ENCODE measurements around the gene COL20A1.

GRCh38 chr20:63356931-63357879 is 64.2 kb downstream of the COL20A1 start:
- TF ChIP-seq, protein P1, sequence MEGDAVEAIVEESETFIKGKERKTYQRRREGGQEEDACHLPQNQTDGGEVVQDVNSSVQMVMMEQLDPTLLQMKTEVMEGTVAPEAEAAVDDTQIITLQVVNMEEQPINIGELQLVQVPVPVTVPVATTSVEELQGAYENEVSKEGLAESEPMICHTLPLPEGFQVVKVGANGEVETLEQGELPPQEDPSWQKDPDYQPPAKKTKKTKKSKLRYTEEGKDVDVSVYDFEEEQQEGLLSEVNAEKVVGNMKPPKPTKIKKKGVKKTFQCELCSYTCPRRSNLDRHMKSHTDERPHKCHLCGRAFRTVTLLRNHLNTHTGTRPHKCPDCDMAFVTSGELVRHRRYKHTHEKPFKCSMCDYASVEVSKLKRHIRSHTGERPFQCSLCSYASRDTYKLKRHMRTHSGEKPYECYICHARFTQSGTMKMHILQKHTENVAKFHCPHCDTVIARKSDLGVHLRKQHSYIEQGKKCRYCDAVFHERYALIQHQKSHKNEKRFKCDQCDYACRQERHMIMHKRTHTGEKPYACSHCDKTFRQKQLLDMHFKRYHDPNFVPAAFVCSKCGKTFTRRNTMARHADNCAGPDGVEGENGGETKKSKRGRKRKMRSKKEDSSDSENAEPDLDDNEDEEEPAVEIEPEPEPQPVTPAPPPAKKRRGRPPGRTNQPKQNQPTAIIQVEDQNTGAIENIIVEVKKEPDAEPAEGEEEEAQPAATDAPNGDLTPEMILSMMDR (IDR thresholded peaks at IDR 0.05): no peak
- no peak for TF ChIP-seq POLR2A (IDR thresholded peaks at IDR 0.05)
